ENCODE data around the gene LRRC73. TPM values are rescaled to one million over a fixed set of nuclear protein-coding genes. Genes with fewer than 3 reads are reported as not detected.

Gene LRRC73
- total and polyA plus RNA-seq, 4 donors: 0.08 to 0.99 (median 0.10) TPM; not detected in 1

- no peaks in the 10 kb centered on the region for H3K4me1 ChIP-seq (ENCODE audit: control insufficient read depth in 4 of 4, insufficient read depth in 4 of 4, low read length in 3 of 4)
- 68% methylated on average over 1 of the region's 1 CpG for WGBS
- no peak overlapping the region for H3K9ac ChIP-seq (ENCODE audit: low read depth in 1 of 2, low read length in 2 of 2)
- TF ChIP-seq, protein P1, sequence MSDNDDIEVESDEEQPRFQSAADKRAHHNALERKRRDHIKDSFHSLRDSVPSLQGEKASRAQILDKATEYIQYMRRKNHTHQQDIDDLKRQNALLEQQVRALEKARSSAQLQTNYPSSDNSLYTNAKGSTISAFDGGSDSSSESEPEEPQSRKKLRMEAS (IDR thresholded peaks at IDR 0.05): no peak
- TF ChIP-seq TAF1 (conservative IDR thresholded peaks at IDR 0.05): no peak
- TF ChIP-seq, protein P2, sequence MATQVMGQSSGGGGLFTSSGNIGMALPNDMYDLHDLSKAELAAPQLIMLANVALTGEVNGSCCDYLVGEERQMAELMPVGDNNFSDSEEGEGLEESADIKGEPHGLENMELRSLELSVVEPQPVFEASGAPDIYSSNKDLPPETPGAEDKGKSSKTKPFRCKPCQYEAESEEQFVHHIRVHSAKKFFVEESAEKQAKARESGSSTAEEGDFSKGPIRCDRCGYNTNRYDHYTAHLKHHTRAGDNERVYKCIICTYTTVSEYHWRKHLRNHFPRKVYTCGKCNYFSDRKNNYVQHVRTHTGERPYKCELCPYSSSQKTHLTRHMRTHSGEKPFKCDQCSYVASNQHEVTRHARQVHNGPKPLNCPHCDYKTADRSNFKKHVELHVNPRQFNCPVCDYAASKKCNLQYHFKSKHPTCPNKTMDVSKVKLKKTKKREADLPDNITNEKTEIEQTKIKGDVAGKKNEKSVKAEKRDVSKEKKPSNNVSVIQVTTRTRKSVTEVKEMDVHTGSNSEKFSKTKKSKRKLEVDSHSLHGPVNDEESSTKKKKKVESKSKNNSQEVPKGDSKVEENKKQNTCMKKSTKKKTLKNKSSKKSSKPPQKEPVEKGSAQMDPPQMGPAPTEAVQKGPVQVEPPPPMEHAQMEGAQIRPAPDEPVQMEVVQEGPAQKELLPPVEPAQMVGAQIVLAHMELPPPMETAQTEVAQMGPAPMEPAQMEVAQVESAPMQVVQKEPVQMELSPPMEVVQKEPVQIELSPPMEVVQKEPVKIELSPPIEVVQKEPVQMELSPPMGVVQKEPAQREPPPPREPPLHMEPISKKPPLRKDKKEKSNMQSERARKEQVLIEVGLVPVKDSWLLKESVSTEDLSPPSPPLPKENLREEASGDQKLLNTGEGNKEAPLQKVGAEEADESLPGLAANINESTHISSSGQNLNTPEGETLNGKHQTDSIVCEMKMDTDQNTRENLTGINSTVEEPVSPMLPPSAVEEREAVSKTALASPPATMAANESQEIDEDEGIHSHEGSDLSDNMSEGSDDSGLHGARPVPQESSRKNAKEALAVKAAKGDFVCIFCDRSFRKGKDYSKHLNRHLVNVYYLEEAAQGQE (IDR thresholded peaks at IDR 0.05): no peak
- TF ChIP-seq RAD21 (IDR thresholded peaks at IDR 0.05): no peak
- TF ChIP-seq HNF4G (IDR thresholded peaks at IDR 0.05): no peak
- TF ChIP-seq, protein P3, sequence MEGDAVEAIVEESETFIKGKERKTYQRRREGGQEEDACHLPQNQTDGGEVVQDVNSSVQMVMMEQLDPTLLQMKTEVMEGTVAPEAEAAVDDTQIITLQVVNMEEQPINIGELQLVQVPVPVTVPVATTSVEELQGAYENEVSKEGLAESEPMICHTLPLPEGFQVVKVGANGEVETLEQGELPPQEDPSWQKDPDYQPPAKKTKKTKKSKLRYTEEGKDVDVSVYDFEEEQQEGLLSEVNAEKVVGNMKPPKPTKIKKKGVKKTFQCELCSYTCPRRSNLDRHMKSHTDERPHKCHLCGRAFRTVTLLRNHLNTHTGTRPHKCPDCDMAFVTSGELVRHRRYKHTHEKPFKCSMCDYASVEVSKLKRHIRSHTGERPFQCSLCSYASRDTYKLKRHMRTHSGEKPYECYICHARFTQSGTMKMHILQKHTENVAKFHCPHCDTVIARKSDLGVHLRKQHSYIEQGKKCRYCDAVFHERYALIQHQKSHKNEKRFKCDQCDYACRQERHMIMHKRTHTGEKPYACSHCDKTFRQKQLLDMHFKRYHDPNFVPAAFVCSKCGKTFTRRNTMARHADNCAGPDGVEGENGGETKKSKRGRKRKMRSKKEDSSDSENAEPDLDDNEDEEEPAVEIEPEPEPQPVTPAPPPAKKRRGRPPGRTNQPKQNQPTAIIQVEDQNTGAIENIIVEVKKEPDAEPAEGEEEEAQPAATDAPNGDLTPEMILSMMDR (IDR thresholded peaks at IDR 0.05; ENCODE audit: low read depth, low read length, missing input control): no peak
- TF ChIP-seq HNF4A (conservative IDR thresholded peaks at IDR 0.05): no peak
- TF ChIP-seq YY1 (IDR thresholded peaks at IDR 0.05): no peak
- TF ChIP-seq, protein P4, sequence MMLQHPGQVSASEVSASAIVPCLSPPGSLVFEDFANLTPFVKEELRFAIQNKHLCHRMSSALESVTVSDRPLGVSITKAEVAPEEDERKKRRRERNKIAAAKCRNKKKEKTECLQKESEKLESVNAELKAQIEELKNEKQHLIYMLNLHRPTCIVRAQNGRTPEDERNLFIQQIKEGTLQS (IDR thresholded peaks at IDR 0.05): no peak
- TF ChIP-seq SP1 (IDR thresholded peaks at IDR 0.05): no peak
- TF ChIP-seq ZBTB33 (IDR thresholded peaks at IDR 0.05): no peak
- H3K4me3 ChIP-seq (ENCODE audit: low read depth in 1 of 3, low read length in 3 of 3): no peak overlapping the region
- no peak overlapping the region for H3K27ac ChIP-seq (ENCODE audit: low read depth in 1 of 2, low read length in 2 of 2)
- DNase-seq (ENCODE audit: low spot score): no peak
- H3K27me3 ChIP-seq (ENCODE audit: control insufficient read depth in 4 of 4, insufficient read depth in 4 of 4, low read length in 3 of 4): no peaks in the 10 kb centered on the region
- H3K9me3 ChIP-seq (ENCODE audit: control insufficient read depth in 4 of 4, low read length in 3 of 4): no peaks in the 10 kb centered on the region
- no peaks in the 10 kb centered on the region for H3K36me3 ChIP-seq (ENCODE audit: control insufficient read depth in 4 of 4, insufficient read depth in 3 of 4, low read depth in 1 of 4, low read length in 3 of 4)
Observed at GRCh38 chr6:43471399-43471798, 38.7 kb downstream of the LRRC73 start.

DNA sequence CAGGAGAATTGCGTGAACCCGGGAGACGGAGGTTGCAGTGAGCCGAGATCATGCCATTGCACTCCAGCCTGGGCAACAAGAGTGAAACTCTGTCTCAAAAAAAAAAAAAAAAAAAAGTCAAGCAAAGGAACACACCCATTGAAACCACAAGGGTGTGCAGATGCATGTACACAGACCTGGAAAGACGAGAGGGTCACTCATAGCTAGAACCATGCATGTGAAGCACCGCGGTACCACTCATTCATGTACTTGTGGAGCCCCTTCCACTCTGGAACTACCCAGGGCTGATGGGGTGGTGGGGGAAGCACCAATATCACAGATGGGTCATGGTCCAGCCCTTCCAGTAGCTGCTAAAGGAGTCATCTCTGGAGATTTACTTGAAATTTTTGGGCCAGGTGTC is 40.2 kb downstream of the LRRC73 start:
- Histone ChIP-seq H3K4me1 (ENCODE audit: control insufficient read depth in 4 of 4, insufficient read depth in 4 of 4, low read length in 3 of 4) (no peaks in the 10 kb centered on the region), H3K27ac (ENCODE audit: low read depth in 1 of 2, low read length in 2 of 2) (no peak overlapping the region), H3K4me3 (ENCODE audit: low read depth in 1 of 3, low read length in 3 of 3) (no peak overlapping the region), H3K9me3 (ENCODE audit: control insufficient read depth in 4 of 4, low read length in 3 of 4) (no peaks in the 10 kb centered on the region), H3K9ac (ENCODE audit: low read depth in 1 of 2, low read length in 2 of 2) (no peak overlapping the region), H3K27me3 (ENCODE audit: control insufficient read depth in 4 of 4, insufficient read depth in 4 of 4, low read length in 3 of 4) (no peaks in the 10 kb centered on the region), H3K36me3 (ENCODE audit: control insufficient read depth in 4 of 4, insufficient read depth in 3 of 4, low read depth in 1 of 4, low read length in 3 of 4) (no peaks in the 10 kb centered on the region)
- no peak for DNase-seq (ENCODE audit: low spot score)
- WGBS: 92% methylated on average over 7 of the region's 7 CpGs
- TF ChIP-seq, protein P3 (IDR thresholded peaks at IDR 0.05; ENCODE audit: low read depth, low read length, missing input control): no peak
- TF ChIP-seq RAD21 (IDR thresholded peaks at IDR 0.05): no peak
- TF ChIP-seq FOXA2 (IDR thresholded peaks at IDR 0.05): no peak
- no peak for TF ChIP-seq RXRA (IDR thresholded peaks at IDR 0.05)
- no peak for TF ChIP-seq GABPA (IDR thresholded peaks at IDR 0.05 in 1 of 2, conservative IDR thresholded peaks at IDR 0.05 in 1 of 2)
- TF ChIP-seq, protein P1 (IDR thresholded peaks at IDR 0.05): no peak
- no peak for TF ChIP-seq EGR1 (IDR thresholded peaks at IDR 0.05; ENCODE audit: low read depth in 2 of 2)
- TF ChIP-seq ZBTB33 (IDR thresholded peaks at IDR 0.05): no peak
- TF ChIP-seq, protein P4 (IDR thresholded peaks at IDR 0.05): no peak
- no peak for TF ChIP-seq TAF1 (conservative IDR thresholded peaks at IDR 0.05)
- no peak for TF ChIP-seq SP1 (IDR thresholded peaks at IDR 0.05)

Measured in liver (tissue), 9 donors.